GM12878 (cell line): ENCODE data around the gene PPP2R2B.

Source experiments
- CBFB ChIP-seq: IDR thresholded peaks from 2 replicates; pipeline ENCODE4 v1.6.1; 2016; ENCODE audit warnings: antibody characterized with exemption, low read depth
- CHD2 ChIP-seq: IDR thresholded peaks from 2 replicates; pipeline ENCODE4 v1.6.1; 2011; ENCODE audit warnings: low read depth, low read length, improper control_type of control experiment, borderline replicate concordance
- CTCF ChIP-seq, 3 experiments: IDR thresholded peaks in 2 of 3; conservative IDR thresholded peaks in 1 of 3; 2 replicates each; pipeline ENCODE4 v1.5.1; 2011; ENCODE audit warnings: low read depth in 3 of 3, low read length in 3 of 3, mild to moderate bottlenecking in 3 of 3, control low read depth in 2 of 3, moderate library complexity in 2 of 3, inconsistent platforms in 1 of 3, mixed read lengths in 1 of 3; ENCODE audit not compliant: control insufficient read depth in 2 of 3, insufficient read depth in 1 of 3; ENCODE audit errors: extremely low read depth in 1 of 3
- EP300 ChIP-seq, 2 experiments: fragments of 150-350 bp in 1 of 2; IDR thresholded peaks; 2 replicates each; pipeline ENCODE4 v1.6.1; 2011 to 2012; ENCODE audit warnings: low read depth in 2 of 2, low read length in 2 of 2, borderline replicate concordance in 1 of 2, improper control_type of control experiment in 1 of 2, inconsistent platforms in 1 of 2; ENCODE audit not compliant: control insufficient read depth in 1 of 2
- GABPA ChIP-seq: IDR thresholded peaks from 2 replicates; pipeline ENCODE4 v1.6.1; 2014; ENCODE audit warnings: antibody characterized with exemption, low read depth, mild to moderate bottlenecking, inconsistent platforms
- JUND ChIP-seq: IDR thresholded peaks from 2 replicates; pipeline ENCODE4 v1.6.1; 2012; ENCODE audit warnings: low read depth, mild to moderate bottlenecking, low read length, improper control_type of control experiment, moderate library complexity
- KDM1A ChIP-seq: fragments of 200-600 bp; sonication (generic); IDR thresholded peaks from 2 replicates; pipeline ENCODE4 v1.6.1; 2016; ENCODE audit warnings: borderline replicate concordance
- POLR2A ChIP-seq: IDR thresholded peaks from 2 replicates; pipeline ENCODE4 v1.6.1; 2011; ENCODE audit warnings: low read depth, mild to moderate bottlenecking, low read length
- POLR2AphosphoS5 ChIP-seq: IDR thresholded peaks from 2 replicates; pipeline ENCODE4 v1.6.1; 2011; ENCODE audit warnings: mild to moderate bottlenecking, low read length, inconsistent platforms
- RAD21 ChIP-seq: IDR thresholded peaks from 2 replicates; pipeline ENCODE4 v1.6.1; 2011; ENCODE audit warnings: mild to moderate bottlenecking, low read depth, low read length, moderate library complexity; ENCODE audit not compliant: insufficient read depth
- RELB ChIP-seq: fragments of 450-650 bp; IDR thresholded peaks from 2 replicates; pipeline ENCODE4 v1.6.1; 2017; ENCODE audit warnings: low read depth, mild to moderate bottlenecking, moderate library complexity
- SIN3A ChIP-seq: IDR thresholded peaks from 2 replicates; pipeline ENCODE4 v1.6.1; 2012; ENCODE audit warnings: low read depth, low read length, improper control_type of control experiment
- SRF ChIP-seq, 2 experiments: IDR thresholded peaks; 2 replicates each; pipeline ENCODE4 v1.6.1; 2011; ENCODE audit warnings: low read depth in 2 of 2, low read length in 2 of 2, mild to moderate bottlenecking in 1 of 2, moderate library complexity in 1 of 2
- ZNF24 ChIP-seq: fragments of 450-650 bp; IDR thresholded peaks from 2 replicates; pipeline ENCODE4 v1.6.1; 2017; ENCODE audit warnings: antibody characterized with exemption, mild to moderate bottlenecking

- TF ChIP-seq POLR2A (no peak), RAD21 (no peak), CHD2 (no peak), KDM1A (no peak), CTCF (IDR thresholded peaks at IDR 0.05 in 2 of 3, conservative IDR thresholded peaks at IDR 0.05 in 1 of 3; ENCODE audit: control insufficient read depth in 2 of 3, extremely low read depth in 1 of 3, insufficient read depth in 1 of 3, low read depth in 3 of 3, low read length in 3 of 3) (no peak), JUND (no peak), RELB (no peak), SRF (IDR thresholded peaks at IDR 0.05; ENCODE audit: low read depth in 2 of 2, low read length in 2 of 2) (no peak), GABPA (no peak), POLR2AphosphoS5 (no peak), EP300 (IDR thresholded peaks at IDR 0.05; ENCODE audit: borderline replicate concordance in 1 of 2, control insufficient read depth in 1 of 2, low read depth in 2 of 2, low read length in 2 of 2) (no peak), CBFB (no peak), SIN3A (no peak), ZNF24 (no peak)
Observed at GRCh38 chr5:146592352-146592751, 286.2 kb downstream of the PPP2R2B start.
